ENCODE measurements around the gene C18orf32. TPM values are rescaled to one million over a fixed set of nuclear protein-coding genes. Genes with fewer than 3 reads are reported as not detected.
A peak's percentile ranks its signal among the peaks of the same experiment; 100 is the strongest.

C18orf32 gene
- total RNA-seq, 6 experiments from 2014 or later: 29.8 to 44.5 (median 32.4) TPM

GRCh38 chr18:49495076-49495475 is 8.0 kb upstream of the C18orf32 start:
- Mint-ChIP-seq H3K9me3 (no peaks in the 10 kb centered on the region; the same call in 1 of the 2 replicates), H3K36me3 (ENCODE audit: low read depth) (peaks cover 22% of the 10 kb centered on the region), H3K4me3 (no peak overlapping the region), H3K4me1 (ENCODE audit: low read depth) (peaks cover 68% of the 10 kb centered on the region), H3K27ac (no peak overlapping the region; the same call in 1 of the 2 replicates), H3K27me3 (ENCODE audit: insufficient read depth) (peaks cover 7% of the 10 kb centered on the region)
- no peak for DNase-seq
- TF ChIP-seq CTCF (IDR thresholded peaks at IDR 0.05): no peak

GRCh38 chr18:49494660-49495059 is 7.6 kb upstream of the C18orf32 start:
- DNase-seq: no peak
- Mint-ChIP-seq H3K27me3 (ENCODE audit: insufficient read depth) (peaks cover 6% of the 10 kb centered on the region), H3K27ac (peak overlapping the region; percentile 62), H3K4me3 (0 out of 2 replicates have a peak overlapping the region, but pooled peaks have one; percentile 8), H3K9me3 (no peaks in the 10 kb centered on the region; the same call in 1 of the 2 replicates), H3K4me1 (ENCODE audit: low read depth) (peaks cover 73% of the 10 kb centered on the region), H3K36me3 (ENCODE audit: low read depth) (peaks cover 26% of the 10 kb centered on the region)
- TF ChIP-seq CTCF (IDR thresholded peaks at IDR 0.05): no peak

GRCh38 chr18:49492694-49493033 is 5.6 kb upstream of the C18orf32 start:
- peaks cover 90% of the 10 kb centered on the region for H3K4me1 Mint-ChIP-seq (ENCODE audit: low read depth)
- H3K9me3 Mint-ChIP-seq: no peaks in the 10 kb centered on the region; the same call in 1 of the 2 replicates
- no peak for DNase-seq
- H3K27me3 Mint-ChIP-seq (ENCODE audit: insufficient read depth): peaks cover 3% of the 10 kb centered on the region
- H3K27ac Mint-ChIP-seq: peak overlapping the region; percentile 87; the same call in 1 of the 2 replicates
- H3K36me3 Mint-ChIP-seq (ENCODE audit: low read depth): peaks cover 46% of the 10 kb centered on the region
- peak overlapping the region; percentile 100 for H3K4me3 Mint-ChIP-seq
- TF ChIP-seq CTCF (IDR thresholded peaks at IDR 0.05): no peak

GRCh38 chr18:49491857-49492693 is 5.0 kb upstream of the C18orf32 start, which contains the start of gene RPL17:
Gene RPL17 (minus strand): TSS chr18:49492465.
- no peak for TF ChIP-seq CTCF (IDR thresholded peaks at IDR 0.05)
- peak; percentile 97 for DNase-seq
- Mint-ChIP-seq H3K4me3 (peak within 1 kb of the TSS; percentile 100), H3K36me3 (ENCODE audit: low read depth) (peaks cover 52% of the 10 kb centered on the region), H3K9me3 (no peaks in the 10 kb centered on the region; the same call in 1 of the 2 replicates), H3K27me3 (ENCODE audit: insufficient read depth) (peaks cover 6% of the 10 kb centered on the region), H3K27ac (peak within 1 kb of the TSS; percentile 87), H3K4me1 (ENCODE audit: low read depth) (peaks cover 90% of the 10 kb centered on the region)

- Mint-ChIP-seq H3K4me3 (peak overlapping the region; percentile 100), H3K36me3 (ENCODE audit: low read depth) (peaks cover 52% of the 10 kb centered on the region), H3K9me3 (no peaks in the 10 kb centered on the region; the same call in 1 of the 2 replicates), H3K27me3 (ENCODE audit: insufficient read depth) (peaks cover 7% of the 10 kb centered on the region), H3K4me1 (ENCODE audit: low read depth) (peaks cover 84% of the 10 kb centered on the region), H3K27ac (peak overlapping the region; percentile 87)
- TF ChIP-seq CTCF (IDR thresholded peaks at IDR 0.05): no peak
- no peak for DNase-seq
These were observed 4.5 kb upstream of the C18orf32 start for GRCh38 chr18:49491534-49491856.
